ENCODE measurements around the gene RBP3. TPM values are rescaled to one million over a fixed set of nuclear protein-coding genes. Genes with fewer than 3 reads are reported as not detected.

RBP3 gene
- polyA plus RNA-seq, 4 donors = 0.01 to 0.03 TPM; not detected in 2

- no peak overlapping the region for H3K27ac ChIP-seq (ENCODE audit: low read depth in 1 of 3, low read length in 2 of 3)
- no peak overlapping the region for H3K4me3 ChIP-seq (ENCODE audit: low read depth in 1 of 3, low read length in 3 of 3)
- H3K27me3 ChIP-seq (ENCODE audit: control insufficient read depth in 3 of 3, insufficient read depth in 3 of 3, low read length in 3 of 3) = no peaks in the 10 kb centered on the region
- FAIRE-seq = no peak
- WGBS, 3 donors = 76 to 91% (median 82%) methylated on average over 4 of the region's 4 CpGs
- peaks cover 0 to 14% (median 2%) of the 10 kb centered on the region in 3 donors for H3K4me1 ChIP-seq (ENCODE audit: control insufficient read depth in 3 of 3, insufficient read depth in 2 of 3, low read depth in 1 of 3, low read length in 2 of 3)
- no peaks in the 10 kb centered on the region for H3K36me3 ChIP-seq (ENCODE audit: control insufficient read depth in 3 of 3, insufficient read depth in 2 of 3, low read depth in 1 of 3, low read length in 3 of 3)
- no peaks in the 10 kb centered on the region for H3K9me3 ChIP-seq (ENCODE audit: control insufficient read depth in 2 of 2, insufficient read depth in 1 of 2, low read depth in 1 of 2, low read length in 1 of 2)
- DNase-seq = no peak
Observed at GRCh38 chr10:47388879-47389278, 40.7 kb downstream of the RBP3 start.

- Histone ChIP-seq H3K9me3 (ENCODE audit: control insufficient read depth in 2 of 2, insufficient read depth in 1 of 2, low read depth in 1 of 2, low read length in 1 of 2) (no peaks in the 10 kb centered on the region), H3K27ac (ENCODE audit: low read depth in 1 of 3, low read length in 2 of 3) (no peak overlapping the region), H3K4me1 (ENCODE audit: control insufficient read depth in 3 of 3, insufficient read depth in 2 of 3, low read depth in 1 of 3, low read length in 2 of 3) (peaks cover 0 to 13% (median 2%) of the 10 kb centered on the region in 3 donors), H3K4me3 (ENCODE audit: low read depth in 1 of 3, low read length in 3 of 3) (no peak overlapping the region), H3K36me3 (ENCODE audit: control insufficient read depth in 3 of 3, insufficient read depth in 2 of 3, low read depth in 1 of 3, low read length in 3 of 3) (no peaks in the 10 kb centered on the region), H3K27me3 (ENCODE audit: control insufficient read depth in 3 of 3, insufficient read depth in 3 of 3, low read length in 3 of 3) (no peaks in the 10 kb centered on the region)
- WGBS, 3 donors = 93 to 96% (median 95%) methylated on average over 3 of the region's 3 CpGs
- DNase-seq (no peak), FAIRE-seq (no peak)
Observed at GRCh38 chr10:47389619-47390018, 41.5 kb downstream of the RBP3 start.

- Histone ChIP-seq H3K9me3 (ENCODE audit: control insufficient read depth in 2 of 2, insufficient read depth in 1 of 2, low read depth in 1 of 2, low read length in 1 of 2) (peaks cover 0 to 2% of the 10 kb centered on the region in 2 donors), H3K4me3 (ENCODE audit: low read depth in 1 of 3, low read length in 3 of 3) (no peak overlapping the region), H3K36me3 (ENCODE audit: control insufficient read depth in 3 of 3, insufficient read depth in 2 of 3, low read depth in 1 of 3, low read length in 3 of 3) (no peaks in the 10 kb centered on the region), H3K27me3 (ENCODE audit: control insufficient read depth in 3 of 3, insufficient read depth in 3 of 3, low read length in 3 of 3) (peaks cover 0 to 2% (median 0%) of the 10 kb centered on the region in 3 donors), H3K27ac (ENCODE audit: low read depth in 1 of 3, low read length in 2 of 3) (no peak overlapping the region), H3K4me1 (ENCODE audit: control insufficient read depth in 3 of 3, insufficient read depth in 2 of 3, low read depth in 1 of 3, low read length in 2 of 3) (no peaks in the 10 kb centered on the region)
- no peak for DNase-seq
- FAIRE-seq = no peak
Observed at GRCh38 chr10:47396311-47396717, 48.2 kb downstream of the RBP3 start.

GRCh38 chr10:47397256-47397655, 49.1 kb downstream of the RBP3 start:
- no peak overlapping the region for H3K4me3 ChIP-seq (ENCODE audit: low read depth in 1 of 3, low read length in 3 of 3)
- 84 to 94% (median 88%) methylated on average over 6 of the region's 6 CpGs for WGBS, 3 donors
- H3K4me1 ChIP-seq (ENCODE audit: control insufficient read depth in 3 of 3, insufficient read depth in 2 of 3, low read depth in 1 of 3, low read length in 2 of 3) = no peaks in the 10 kb centered on the region
- H3K27ac ChIP-seq (ENCODE audit: low read depth in 1 of 3, low read length in 2 of 3) = no peak overlapping the region
- peaks cover 0 to 2% of the 10 kb centered on the region in 2 donors for H3K9me3 ChIP-seq (ENCODE audit: control insufficient read depth in 2 of 2, insufficient read depth in 1 of 2, low read depth in 1 of 2, low read length in 1 of 2)
- DNase-seq = no peak
- FAIRE-seq = no peak
- peaks cover 0 to 2% (median 0%) of the 10 kb centered on the region in 3 donors for H3K27me3 ChIP-seq (ENCODE audit: control insufficient read depth in 3 of 3, insufficient read depth in 3 of 3, low read length in 3 of 3)
- no peaks in the 10 kb centered on the region for H3K36me3 ChIP-seq (ENCODE audit: control insufficient read depth in 3 of 3, insufficient read depth in 2 of 3, low read depth in 1 of 3, low read length in 3 of 3)

GRCh38 chr10:47400251-47400650, 52.1 kb downstream of the RBP3 start:
- 95 to 100% (median 98%) methylated on average over 2 of the region's 2 CpGs for WGBS, 3 donors
- Histone ChIP-seq H3K4me1 (ENCODE audit: control insufficient read depth in 3 of 3, insufficient read depth in 2 of 3, low read depth in 1 of 3, low read length in 2 of 3) (peaks cover 0 to 11% (median 2%) of the 10 kb centered on the region in 3 donors), H3K4me3 (ENCODE audit: low read depth in 1 of 3, low read length in 3 of 3) (no peak overlapping the region), H3K36me3 (ENCODE audit: control insufficient read depth in 3 of 3, insufficient read depth in 2 of 3, low read depth in 1 of 3, low read length in 3 of 3) (no peaks in the 10 kb centered on the region), H3K9me3 (ENCODE audit: control insufficient read depth in 2 of 2, insufficient read depth in 1 of 2, low read depth in 1 of 2, low read length in 1 of 2) (peaks cover 0 to 2% of the 10 kb centered on the region in 2 donors), H3K27ac (ENCODE audit: low read depth in 1 of 3, low read length in 2 of 3) (no peak overlapping the region), H3K27me3 (ENCODE audit: control insufficient read depth in 3 of 3, insufficient read depth in 3 of 3, low read length in 3 of 3) (peaks cover 0 to 2% (median 0%) of the 10 kb centered on the region in 3 donors)
- FAIRE-seq (no peak), DNase-seq (no peak)

- Histone ChIP-seq H3K36me3 (ENCODE audit: control insufficient read depth in 3 of 3, insufficient read depth in 2 of 3, low read depth in 1 of 3, low read length in 3 of 3) (no peaks in the 10 kb centered on the region), H3K27me3 (ENCODE audit: control insufficient read depth in 3 of 3, insufficient read depth in 3 of 3, low read length in 3 of 3) (peaks cover 0 to 2% (median 0%) of the 10 kb centered on the region in 3 donors), H3K4me3 (ENCODE audit: low read depth in 1 of 3, low read length in 3 of 3) (no peak overlapping the region), H3K9me3 (ENCODE audit: control insufficient read depth in 2 of 2, insufficient read depth in 1 of 2, low read depth in 1 of 2, low read length in 1 of 2) (peaks cover 0 to 2% of the 10 kb centered on the region in 2 donors), H3K4me1 (ENCODE audit: control insufficient read depth in 3 of 3, insufficient read depth in 2 of 3, low read depth in 1 of 3, low read length in 2 of 3) (peaks cover 0 to 11% (median 2%) of the 10 kb centered on the region in 3 donors), H3K27ac (ENCODE audit: low read depth in 1 of 3, low read length in 2 of 3) (no peak overlapping the region)
- no peak for FAIRE-seq
- no peak for DNase-seq
- WGBS, 3 donors = 92 to 97% (median 92%) methylated on average over 3 of the region's 3 CpGs
Observed at GRCh38 chr10:47400786-47401185, 52.6 kb downstream of the RBP3 start.

GRCh38 chr10:47401210-47401609, 53.0 kb downstream of the RBP3 start:
- H3K9me3 ChIP-seq (ENCODE audit: control insufficient read depth in 2 of 2, insufficient read depth in 1 of 2, low read depth in 1 of 2, low read length in 1 of 2) = peaks cover 0 to 2% of the 10 kb centered on the region in 2 donors
- H3K4me3 ChIP-seq (ENCODE audit: low read depth in 1 of 3, low read length in 3 of 3) = no peak overlapping the region
- peaks cover 0 to 15% (median 5%) of the 10 kb centered on the region in 3 donors for H3K4me1 ChIP-seq (ENCODE audit: control insufficient read depth in 3 of 3, insufficient read depth in 2 of 3, low read depth in 1 of 3, low read length in 2 of 3)
- FAIRE-seq (no peak), DNase-seq (no peak)
- peaks cover 0 to 2% (median 0%) of the 10 kb centered on the region in 3 donors for H3K27me3 ChIP-seq (ENCODE audit: control insufficient read depth in 3 of 3, insufficient read depth in 3 of 3, low read length in 3 of 3)
- WGBS, 3 donors = 94 to 96% (median 96%) methylated on average over 4 of the region's 4 CpGs
- no peak overlapping the region for H3K27ac ChIP-seq (ENCODE audit: low read depth in 1 of 3, low read length in 2 of 3)
- no peaks in the 10 kb centered on the region for H3K36me3 ChIP-seq (ENCODE audit: control insufficient read depth in 3 of 3, insufficient read depth in 2 of 3, low read depth in 1 of 3, low read length in 3 of 3)

- H3K27ac ChIP-seq (ENCODE audit: low read depth in 1 of 3, low read length in 2 of 3) = no peak overlapping the region
- no peak for FAIRE-seq
- peaks cover 0 to 2% of the 10 kb centered on the region in 2 donors for H3K9me3 ChIP-seq (ENCODE audit: control insufficient read depth in 2 of 2, insufficient read depth in 1 of 2, low read depth in 1 of 2, low read length in 1 of 2)
Observed at GRCh38 chr10:47401874-47402640, 53.9 kb downstream of the RBP3 start.

More at GRCh38 chr10:47401874-47402640, 53.9 kb downstream of the RBP3 start:
- Histone ChIP-seq H3K4me1 (ENCODE audit: control insufficient read depth in 3 of 3, insufficient read depth in 2 of 3, low read depth in 1 of 3, low read length in 2 of 3) (peaks cover 0 to 22% (median 9%) of the 10 kb centered on the region in 3 donors), H3K36me3 (ENCODE audit: control insufficient read depth in 3 of 3, insufficient read depth in 2 of 3, low read depth in 1 of 3, low read length in 3 of 3) (no peaks in the 10 kb centered on the region), H3K4me3 (ENCODE audit: low read depth in 1 of 3, low read length in 3 of 3) (no peak overlapping the region), H3K27me3 (ENCODE audit: control insufficient read depth in 3 of 3, insufficient read depth in 3 of 3, low read length in 3 of 3) (peaks cover 0 to 2% (median 0%) of the 10 kb centered on the region in 3 donors)
- DNase-seq = no peak
- 82 to 87% (median 85%) methylated on average over 10 of the region's 10 CpGs for WGBS, 3 donors

Data from small intestine (tissue), 7 donors.